Bronchial epithelial cell (primary cell): Measurements from ENCODE around the gene EMC10. TPM values are rescaled to one million over a fixed set of nuclear protein-coding genes. Genes with fewer than 3 reads are reported as not detected.
"Not testable (repeated sequence)": the region's sequence is repeated elsewhere in the genome, so short reads cannot be mapped to it uniquely, and the experiment has no call there.

Experiments
- DNase-seq: peaks from one replicate; pipeline ENCODE4 v3.0.0-alpha.2; 2010; ENCODE audit warnings: low read depth
- FAIRE-seq: peaks from 2 replicates; lab custom pipeline; 2011; peaks lifted over from hg19 to GRCh38; lab: Jason Lieb, UNC
- H3K27me3 ChIP-seq: 2 replicates; pipeline ENCODE4 v1.5.1; 2011; ENCODE audit warnings: low read length; ENCODE audit not compliant: control insufficient read depth, insufficient read depth
- H3K36me3 ChIP-seq: 2 replicates; pipeline ENCODE4 v1.5.1; 2011; ENCODE audit warnings: low read length; ENCODE audit not compliant: control insufficient read depth, insufficient read depth
- H3K4me3 ChIP-seq: 2 replicates; pipeline ENCODE4 v1.5.1; 2011; ENCODE audit warnings: mild to moderate bottlenecking, low read depth, low read length, control low read depth
- total RNA-seq: library from RNA; depleted of rRNA; stranded (reverse); fragments of >200 nt; gene quantifications from 2 replicates; pipeline ENCODE4 v1.2.1, GENCODE V29; 2014
- TF ChIP-seq, protein P1 (sequence below): IDR thresholded peaks from 2 replicates; pipeline ENCODE4 v1.5.1; 2011; ENCODE audit warnings: mild to moderate bottlenecking, moderate library complexity, low read length, control low read depth, inconsistent platforms; ENCODE audit not compliant: insufficient read depth, severe bottlenecking

The EMC10 gene
- total RNA-seq, 1 donor from 2014 or later: 24.7 TPM

DNA sequence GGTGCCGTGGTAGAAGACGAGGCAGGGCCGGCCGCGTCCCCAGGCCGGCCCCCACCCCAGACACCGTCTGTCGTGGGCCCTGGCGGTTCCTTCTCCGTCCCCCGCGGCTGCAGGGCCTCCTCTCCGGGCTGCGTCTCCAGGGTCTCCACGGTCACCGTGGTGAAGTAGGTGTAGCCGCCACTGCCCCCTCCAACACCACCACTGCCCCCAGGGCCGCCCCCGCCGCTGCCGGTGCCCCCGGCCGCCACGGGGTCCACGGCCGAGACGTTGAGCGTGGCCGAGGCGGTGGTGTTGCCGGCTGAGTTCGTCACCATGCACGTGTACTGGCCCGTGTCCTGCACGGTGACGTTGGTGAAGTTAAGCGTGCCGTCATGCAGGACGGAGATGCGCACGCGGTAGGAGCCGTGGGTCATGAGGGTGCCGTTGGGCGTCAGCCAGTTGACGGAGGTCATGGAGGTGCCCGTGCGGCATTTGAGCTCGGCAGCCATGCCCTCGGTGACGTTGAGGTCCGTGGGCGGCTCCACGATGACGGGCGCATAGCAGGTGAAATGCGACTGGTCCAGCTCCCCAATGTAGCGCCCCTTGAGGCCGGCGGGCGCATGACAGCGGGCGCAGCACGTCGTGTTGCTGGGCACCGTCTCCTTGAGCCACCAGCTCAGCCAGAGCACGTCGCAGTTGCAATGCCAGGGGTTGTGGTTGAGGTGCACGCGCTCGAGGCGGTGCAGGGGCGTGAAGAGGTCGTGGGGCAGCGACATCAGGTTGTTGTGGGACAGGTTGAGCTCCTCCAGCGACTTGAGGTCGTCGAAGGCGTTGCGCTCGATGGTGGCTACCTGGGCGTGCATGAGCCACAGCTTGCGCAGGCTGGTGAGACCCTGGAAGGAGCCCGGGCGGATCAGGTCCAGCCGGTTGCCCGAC is 42.0 kb downstream of the EMC10 start:
- Histone ChIP-seq H3K36me3 (no peaks in the 10 kb centered on the region), H3K27me3 (no peaks in the 10 kb centered on the region), H3K4me3 (no peak overlapping the region)
- TF ChIP-seq, protein P1, sequence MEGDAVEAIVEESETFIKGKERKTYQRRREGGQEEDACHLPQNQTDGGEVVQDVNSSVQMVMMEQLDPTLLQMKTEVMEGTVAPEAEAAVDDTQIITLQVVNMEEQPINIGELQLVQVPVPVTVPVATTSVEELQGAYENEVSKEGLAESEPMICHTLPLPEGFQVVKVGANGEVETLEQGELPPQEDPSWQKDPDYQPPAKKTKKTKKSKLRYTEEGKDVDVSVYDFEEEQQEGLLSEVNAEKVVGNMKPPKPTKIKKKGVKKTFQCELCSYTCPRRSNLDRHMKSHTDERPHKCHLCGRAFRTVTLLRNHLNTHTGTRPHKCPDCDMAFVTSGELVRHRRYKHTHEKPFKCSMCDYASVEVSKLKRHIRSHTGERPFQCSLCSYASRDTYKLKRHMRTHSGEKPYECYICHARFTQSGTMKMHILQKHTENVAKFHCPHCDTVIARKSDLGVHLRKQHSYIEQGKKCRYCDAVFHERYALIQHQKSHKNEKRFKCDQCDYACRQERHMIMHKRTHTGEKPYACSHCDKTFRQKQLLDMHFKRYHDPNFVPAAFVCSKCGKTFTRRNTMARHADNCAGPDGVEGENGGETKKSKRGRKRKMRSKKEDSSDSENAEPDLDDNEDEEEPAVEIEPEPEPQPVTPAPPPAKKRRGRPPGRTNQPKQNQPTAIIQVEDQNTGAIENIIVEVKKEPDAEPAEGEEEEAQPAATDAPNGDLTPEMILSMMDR: no peak
- FAIRE-seq (no peak), DNase-seq (no peak)

DNA sequence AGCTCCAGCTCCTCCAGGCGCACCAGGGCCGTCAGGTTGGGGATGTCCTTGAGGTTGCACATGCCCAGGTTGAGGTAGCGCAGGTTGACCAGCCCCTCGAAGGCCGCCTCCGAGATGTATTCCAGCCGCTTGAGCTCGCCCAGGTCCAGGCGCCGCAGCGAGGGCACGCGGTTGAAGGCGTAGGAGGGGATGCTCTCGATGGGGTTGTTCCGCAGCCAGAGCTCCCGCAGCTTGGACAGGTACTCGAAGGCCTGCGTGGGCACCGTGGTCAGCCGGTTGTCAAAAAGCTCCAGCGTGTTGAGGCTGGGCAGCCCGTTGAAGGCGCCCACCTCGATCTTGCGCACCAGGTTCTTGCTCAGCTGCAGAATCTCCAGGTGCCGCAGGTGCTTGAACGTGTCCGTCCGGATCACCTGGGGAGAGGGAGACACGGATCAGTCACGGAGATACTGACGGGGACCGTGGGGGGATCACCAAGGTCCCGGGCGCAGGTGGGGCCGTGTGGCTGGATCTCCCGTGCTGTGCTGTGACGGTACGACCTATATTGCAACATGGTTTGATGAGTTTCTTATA is 42.8 kb downstream of the EMC10 start:
- TF ChIP-seq, protein P1: no peak
- FAIRE-seq (no peak), DNase-seq (no peak)
- Histone ChIP-seq H3K4me3 (no peak overlapping the region), H3K27me3 (no peaks in the 10 kb centered on the region), H3K36me3 (no peaks in the 10 kb centered on the region)

DNA sequence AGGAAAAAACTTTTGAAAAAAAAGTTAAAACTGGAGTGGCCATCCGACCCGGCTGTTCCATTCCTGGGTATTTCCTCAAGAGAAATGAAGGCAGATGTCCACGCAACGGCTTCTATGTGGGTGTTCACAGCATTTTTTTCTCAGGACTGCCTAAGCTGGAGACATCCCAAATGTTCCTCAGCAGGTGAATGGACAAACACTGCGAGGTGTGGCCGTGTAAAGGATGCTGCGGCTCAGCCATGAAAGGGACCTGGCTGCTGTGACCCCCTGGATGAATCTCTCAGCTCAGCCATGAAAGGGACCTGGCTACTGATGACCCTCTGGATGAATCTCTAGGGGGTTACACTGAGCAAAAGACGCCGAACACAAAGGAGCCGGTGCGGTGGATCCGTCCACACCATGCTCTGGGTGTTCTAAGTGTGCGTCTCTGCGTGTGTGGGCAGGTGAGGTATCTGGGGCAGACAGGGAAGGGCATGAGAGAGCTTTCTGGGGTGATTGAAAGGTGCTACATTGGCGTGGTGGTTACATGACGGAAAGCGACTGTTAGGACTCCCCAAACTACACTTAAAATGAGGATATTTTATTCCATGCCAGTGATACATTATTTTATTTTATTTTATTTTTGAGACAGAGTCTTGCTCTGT is 44.6 kb downstream of the EMC10 start:
- Histone ChIP-seq H3K27me3 (no peaks in the 10 kb centered on the region), H3K36me3 (no peaks in the 10 kb centered on the region), H3K4me3 (no peak overlapping the region)
- DNase-seq (no peak), FAIRE-seq (no peak)
- TF ChIP-seq, protein P1: no peak

- no peak for DNase-seq
- TF ChIP-seq, protein P1: no peak
- no peaks in the 10 kb centered on the region for H3K36me3 ChIP-seq
- H3K4me3 ChIP-seq: no peak overlapping the region
- FAIRE-seq: no peak
- H3K27me3 ChIP-seq: no peaks in the 10 kb centered on the region
Measured at GRCh38 chr19:50522881-50523280, 46.6 kb downstream of the EMC10 start.

GRCh38 chr19:50528052-50528451 is 51.7 kb downstream of the EMC10 start:
- H3K27me3 ChIP-seq, DNase-seq, H3K36me3 ChIP-seq, FAIRE-seq, H3K4me3 ChIP-seq: not testable (repeated sequence)

GRCh38 chr19:50531171-50531612 is 54.9 kb downstream of the EMC10 start:
- FAIRE-seq: no peak
- Histone ChIP-seq H3K27me3 (no peaks in the 10 kb centered on the region), H3K4me3 (no peak overlapping the region)

More at GRCh38 chr19:50531171-50531612, 54.9 kb downstream of the EMC10 start:
- TF ChIP-seq, protein P1: no peak
- no peak for DNase-seq
- no peaks in the 10 kb centered on the region for H3K36me3 ChIP-seq
